GM12878 (cell line): ENCODE results near the gene NKAIN4. TPM values are rescaled to one million over a fixed set of nuclear protein-coding genes. Genes with fewer than 3 reads are reported as not detected.
A peak's percentile ranks its signal among the peaks of the same experiment; 100 is the strongest.

Experiments
- ATAC-seq: fragments of 200-7000 bp; cut with Tn5 transposase; 3 replicates; pipeline ENCODE4 v1.9.1; 2020; ENCODE audit warnings: mild to moderate bottlenecking, moderate library complexity
- BruUV-seq: library from RNA; stranded (reverse); fragments of 400-500 nt; replicated peaks from 2 replicates; lab custom pipeline; 2021; lab: Mats Ljungman, UMichigan
- CTCF ChIA-PET: fragments of 300-600 bp; sonication (Branson Sonifier 250); formaldehyde crosslinking; extraction: SDS; loops from one replicate; lab custom pipeline; 2021; ENCODE audit warnings: inconsistent platforms; lab: Yijun Ruan, JAX
- POLR2A ChIA-PET: fragments of 350-600 bp; formaldehyde crosslinking; extraction: SDS; loops from one replicate; lab custom pipeline; 2021; ENCODE audit warnings: inconsistent platforms; lab: Charles Lee
- RAD21 ChIA-PET: fragments of 300-600 bp; sonication (Branson Sonifier 250); formaldehyde crosslinking; loops from one replicate; lab custom pipeline; 2023; ENCODE audit warnings: antibody characterized with exemption; ENCODE audit not compliant: unreplicated experiment; lab: Charles Lee
- SMC1A ChIA-PET: fragments of 300-600 bp; sonication (Branson Sonifier 250); formaldehyde crosslinking; loops from one replicate; lab custom pipeline; 2023; ENCODE audit not compliant: unreplicated experiment, uncharacterized antibody; lab: Charles Lee
- DNase-seq: peaks from one replicate; pipeline ENCODE4 v3.0.0-alpha.2; 2011; ENCODE audit warnings: low read depth, low spot score
- FAIRE-seq: peaks from 3 replicates; lab custom pipeline; 2011; peaks lifted over from hg19 to GRCh38; lab: Jason Lieb, UNC
- H2AFZ ChIP-seq: 2 replicates; pipeline ENCODE4 v1.6.0; 2011; ENCODE audit warnings: low read depth, low read length, control low read depth; ENCODE audit not compliant: control insufficient read depth
- H3K27ac ChIP-seq: 2 replicates; pipeline ENCODE4 v1.5.1; 2011; ENCODE audit warnings: control low read depth; ENCODE audit not compliant: control insufficient read depth, insufficient read depth
- H3K27me3 ChIP-seq, 2 experiments: replicated peaks in 1 of 2; 2 replicates each; pipeline versions ENCODE4 v1.6.0 to v1.6.1; 2011; ENCODE audit warnings: low read length in 1 of 2; ENCODE audit not compliant: control insufficient read depth in 2 of 2, insufficient read depth in 2 of 2
- H3K36me3 ChIP-seq, 2 experiments: 2 replicates each; pipeline ENCODE4 v1.5.1; 2011; ENCODE audit warnings: low read length in 1 of 2; ENCODE audit not compliant: control insufficient read depth in 2 of 2, insufficient read depth in 2 of 2
- H3K4me1 ChIP-seq: 2 replicates; pipeline ENCODE4 v1.6.1; 2011; ENCODE audit warnings: mild to moderate bottlenecking, low read length, moderate library complexity, mixed read lengths; ENCODE audit not compliant: control insufficient read depth, insufficient read depth
- H3K4me2 ChIP-seq: 2 replicates; pipeline ENCODE4 v1.6.0; 2011; ENCODE audit warnings: control low read depth; ENCODE audit not compliant: control insufficient read depth, insufficient read depth
- H3K4me3 ChIP-seq: fragments of 200-600 bp; sonication (generic); 2 replicates; pipeline ENCODE4 v1.5.1; 2016
- H3K79me2 ChIP-seq: 2 replicates; pipeline ENCODE4 v1.6.0; 2011; ENCODE audit warnings: low read length; ENCODE audit not compliant: control insufficient read depth, insufficient read depth
- H3K9ac ChIP-seq: 2 replicates; pipeline ENCODE4 v1.8.0; 2011; ENCODE audit warnings: low read length, control low read depth, mixed read lengths; ENCODE audit not compliant: control insufficient read depth, insufficient read depth
- H3K9me3 ChIP-seq: replicated peaks from 3 replicates; pipeline ENCODE4 v1.5.1; 2011; ENCODE audit warnings: mild to moderate bottlenecking, low read length; ENCODE audit not compliant: control insufficient read depth, insufficient read depth
- H4K20me1 ChIP-seq: 2 replicates; pipeline ENCODE4 v1.6.0; 2011; ENCODE audit not compliant: control insufficient read depth, insufficient read depth
- CHD2 ChIP-seq: IDR thresholded peaks from 2 replicates; pipeline ENCODE4 v1.6.1; 2011; ENCODE audit warnings: low read depth, low read length, improper control_type of control experiment, borderline replicate concordance
- DPF2 ChIP-seq: fragments of 450-650 bp; IDR thresholded peaks from 2 replicates; pipeline ENCODE4 v1.6.1; 2017; ENCODE audit warnings: mild to moderate bottlenecking
- ETV6 ChIP-seq, 2 experiments: fragments of 450-650 bp in 1 of 2; IDR thresholded peaks in 1 of 2; conservative IDR thresholded peaks in 1 of 2; 2 replicates each; pipeline ENCODE4 v1.6.1; 2014; ENCODE audit warnings: antibody characterized with exemption in 1 of 2, borderline replicate concordance in 1 of 2, low read depth in 1 of 2, mild to moderate bottlenecking in 1 of 2, moderate library complexity in 1 of 2
- EZH2 ChIP-seq: IDR thresholded peaks from 2 replicates; pipeline ENCODE4 v1.6.1; 2012; ENCODE audit warnings: low read depth, mild to moderate bottlenecking, control low read depth, inconsistent platforms, low read length, borderline replicate concordance; ENCODE audit not compliant: control insufficient read depth
- IRF4 ChIP-seq: IDR thresholded peaks from 2 replicates; pipeline ENCODE4 v1.6.1; 2011; ENCODE audit warnings: low read depth, low read length
- PML ChIP-seq: IDR thresholded peaks from 2 replicates; pipeline ENCODE4 v1.6.1; 2012; ENCODE audit warnings: low read length, inconsistent platforms
- POLR2A ChIP-seq: IDR thresholded peaks from 2 replicates; pipeline ENCODE4 v1.6.1; 2011; ENCODE audit warnings: low read depth, mild to moderate bottlenecking, low read length
- POU2F2 ChIP-seq: IDR thresholded peaks from 3 replicates; pipeline ENCODE4 v1.6.1; 2011; ENCODE audit warnings: low read depth, mild to moderate bottlenecking, low read length, borderline replicate concordance
- RAD21 ChIP-seq: IDR thresholded peaks from 2 replicates; pipeline ENCODE4 v1.6.1; 2011; ENCODE audit warnings: mild to moderate bottlenecking, low read depth, low read length, moderate library complexity; ENCODE audit not compliant: insufficient read depth
- TCF7 ChIP-seq: IDR thresholded peaks from 2 replicates; pipeline ENCODE4 v1.6.1; 2014; ENCODE audit warnings: antibody characterized with exemption, borderline replicate concordance
- ZNF207 ChIP-seq: fragments of 450-650 bp; IDR thresholded peaks from 2 replicates; pipeline ENCODE4 v1.6.1; 2014; ENCODE audit warnings: antibody characterized with exemption, mild to moderate bottlenecking, borderline replicate concordance
- ZNF217 ChIP-seq: fragments of 450-650 bp; IDR thresholded peaks from 2 replicates; pipeline ENCODE4 v1.6.1; 2017; ENCODE audit warnings: antibody characterized with exemption, mild to moderate bottlenecking
- WGBS: methylation state at CpG from one replicate; pipeline ENCODE4 v1.1.6; 2016; ENCODE audit warnings: low lambda C conversion rate; ENCODE audit not compliant: insufficient replicate concordance, insufficient coverage; ENCODE audit errors: missing lambda C conversion rate; 5-methylcytosine and 5-hydroxymethylcytosine counted together
- in situ Hi-C: fragments of 300-500 bp; cut with MboI; formaldehyde crosslinking; loops from 9 replicates; pipeline ENCODE4 v1.14.3; 2018; ENCODE audit warnings: mixed read lengths
- intact Hi-C: fragments of 100-400 bp; cut with micrococcal nuclease; formaldehyde crosslinking; loops from one replicate; pipeline ENCODE4 v1.14.2; 2022; ENCODE audit not compliant: unreplicated experiment
- polyA plus RNA-seq, 11 experiments: library from polyadenylated mRNA; depleted of rRNA in 4 of 11; unstranded in 6 of 11; stranded (reverse) in 5 of 11; fragments of >200 nt; fragmentation: Nextera tagmentation in 4 of 11; fragmentation: Illumina TruSeq in 1 of 11; extraction: Ambion mirVana in 4 of 11; extraction: Trizol in 1 of 11; gene quantifications; 1 replicate in 1 of 11; 2 replicates in 10 of 11; pipeline versions ENCODE4 v1.2.1 to v1.2.3, GENCODE V29; 2011 to 2016; ENCODE audit warnings: inconsistent platforms in 2 of 11, missing spikeins in 2 of 11, low read depth in 1 of 11
- total RNA-seq, 4 experiments: library from RNA; depleted of rRNA in 3 of 4; stranded (reverse); fragments of >200 nt in 3 of 4; fragmentation: Illumina TruSeq in 1 of 4; extraction: Trizol in 1 of 4; gene quantifications; 2 replicates each; pipeline versions ENCODE4 v1.2.1 to v1.2.3, GENCODE V29; 2013 to 2021
- TF ChIP-seq, protein P1 (sequence below): fragments of 450-650 bp; IDR thresholded peaks from 2 replicates; pipeline ENCODE4 v1.6.1; 2017; ENCODE audit warnings: mild to moderate bottlenecking, moderate library complexity
- TF ChIP-seq, protein P2 (sequence below): fragments of 450-650 bp; IDR thresholded peaks from 2 replicates; pipeline ENCODE4 v1.6.1; 2017; ENCODE audit warnings: antibody characterized with exemption, mild to moderate bottlenecking, moderate library complexity
- TF ChIP-seq, protein P3 (sequence below): IDR thresholded peaks from 2 replicates; pipeline ENCODE4 v1.6.1; 2012; ENCODE audit warnings: low read length, inconsistent platforms

The NKAIN4 gene
- total and polyA plus RNA-seq, 10 of the 15 experiments (the other 5 are each of a cell fraction or from before 2014, with no cell fraction given) = 0.11 TPM; not detected in 9

DNA sequence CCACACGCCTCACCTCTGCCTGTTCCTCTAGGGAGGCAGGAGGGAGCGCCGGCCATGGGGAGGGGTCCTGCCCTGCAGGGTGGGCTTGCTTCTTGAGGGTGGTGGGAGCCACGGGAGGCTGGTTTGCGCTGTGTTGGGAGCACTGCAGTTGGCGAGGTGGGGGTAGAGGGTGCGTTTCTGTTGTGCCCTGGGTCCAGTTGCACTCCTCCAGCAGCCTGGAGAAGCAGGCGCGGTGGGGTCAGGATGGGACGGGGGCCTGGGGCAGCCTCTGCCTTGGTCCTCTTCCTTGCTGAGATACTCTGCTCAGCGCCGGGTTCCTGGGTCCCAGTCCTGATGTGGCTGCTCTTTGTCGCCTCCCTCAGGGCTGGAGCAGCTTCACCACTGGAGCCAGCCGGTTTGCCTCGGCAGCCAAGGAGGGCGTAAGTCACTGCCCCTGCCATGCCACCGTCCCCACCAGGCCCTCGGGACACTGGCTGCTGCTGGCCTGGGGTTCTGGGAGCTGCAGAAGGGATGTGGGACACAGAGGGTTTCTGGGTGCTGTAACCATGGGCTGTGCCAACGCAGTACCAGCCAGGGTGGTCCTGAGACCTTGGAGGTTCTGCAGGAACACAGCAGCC, 26.8 kb upstream of the NKAIN4 start (continued):
- TF ChIP-seq, protein P1, sequence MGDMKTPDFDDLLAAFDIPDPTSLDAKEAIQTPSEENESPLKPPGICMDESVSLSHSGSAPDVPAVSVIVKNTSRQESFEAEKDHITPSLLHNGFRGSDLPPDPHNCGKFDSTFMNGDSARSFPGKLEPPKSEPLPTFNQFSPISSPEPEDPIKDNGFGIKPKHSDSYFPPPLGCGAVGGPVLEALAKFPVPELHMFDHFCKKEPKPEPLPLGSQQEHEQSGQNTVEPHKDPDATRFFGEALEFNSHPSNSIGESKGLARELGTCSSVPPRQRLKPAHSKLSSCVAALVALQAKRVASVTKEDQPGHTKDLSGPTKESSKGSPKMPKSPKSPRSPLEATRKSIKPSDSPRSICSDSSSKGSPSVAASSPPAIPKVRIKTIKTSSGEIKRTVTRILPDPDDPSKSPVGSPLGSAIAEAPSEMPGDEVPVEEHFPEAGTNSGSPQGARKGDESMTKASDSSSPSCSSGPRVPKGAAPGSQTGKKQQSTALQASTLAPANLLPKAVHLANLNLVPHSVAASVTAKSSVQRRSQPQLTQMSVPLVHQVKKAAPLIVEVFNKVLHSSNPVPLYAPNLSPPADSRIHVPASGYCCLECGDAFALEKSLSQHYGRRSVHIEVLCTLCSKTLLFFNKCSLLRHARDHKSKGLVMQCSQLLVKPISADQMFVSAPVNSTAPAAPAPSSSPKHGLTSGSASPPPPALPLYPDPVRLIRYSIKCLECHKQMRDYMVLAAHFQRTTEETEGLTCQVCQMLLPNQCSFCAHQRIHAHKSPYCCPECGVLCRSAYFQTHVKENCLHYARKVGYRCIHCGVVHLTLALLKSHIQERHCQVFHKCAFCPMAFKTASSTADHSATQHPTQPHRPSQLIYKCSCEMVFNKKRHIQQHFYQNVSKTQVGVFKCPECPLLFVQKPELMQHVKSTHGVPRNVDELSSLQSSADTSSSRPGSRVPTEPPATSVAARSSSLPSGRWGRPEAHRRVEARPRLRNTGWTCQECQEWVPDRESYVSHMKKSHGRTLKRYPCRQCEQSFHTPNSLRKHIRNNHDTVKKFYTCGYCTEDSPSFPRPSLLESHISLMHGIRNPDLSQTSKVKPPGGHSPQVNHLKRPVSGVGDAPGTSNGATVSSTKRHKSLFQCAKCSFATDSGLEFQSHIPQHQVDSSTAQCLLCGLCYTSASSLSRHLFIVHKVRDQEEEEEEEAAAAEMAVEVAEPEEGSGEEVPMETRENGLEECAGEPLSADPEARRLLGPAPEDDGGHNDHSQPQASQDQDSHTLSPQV = no peak
- TF ChIP-seq POLR2A (peak; percentile 51; the same call in 1 of the 2 replicates), ZNF217 (no peak), POU2F2 (no peak), IRF4 (no peak)

- ChIA-PET CTCF (interaction anchor here (1.4 to 1.8 kb wide), 2 partner anchors 10 to 57 kb away, joined by 5 to 10 read pairs; no protein-coding TSS in a partner anchor), RAD21 (no interaction called here), POLR2A (no interaction called here), SMC1A (no interaction called here)
- H3K9me3 ChIP-seq = no peaks in the 10 kb centered on the region
- FAIRE-seq (no peak), ATAC-seq (no peak), DNase-seq (no peak)
- no peaks in the 10 kb centered on the region for H4K20me1 ChIP-seq
- intact Hi-C loops (no loop called here), in situ Hi-C loops (no loop called here)
- H3K4me3 ChIP-seq = no peak overlapping the region
- H3K4me1 ChIP-seq = no peaks in the 10 kb centered on the region
- no peaks in the 10 kb centered on the region for H3K27me3 ChIP-seq
- H3K4me2 ChIP-seq = no peak overlapping the region
- H3K27ac ChIP-seq = no peak overlapping the region
- H3K36me3 ChIP-seq = peaks cover 16 to 17% of the 10 kb centered on the region in 2 experiments
- no peak overlapping the region for H3K9ac ChIP-seq
- 97% methylated on average over 6 of the region's 6 CpGs for WGBS
- H2AFZ ChIP-seq = no peak overlapping the region
- BruUV-seq = no TSS peak
- peaks cover 2% of the 10 kb centered on the region; the same call in 1 of the 2 replicates for H3K79me2 ChIP-seq
- TF ChIP-seq CHD2 = no peak
- no peak for TF ChIP-seq EZH2
- no peak for TF ChIP-seq ETV6 (conservative IDR thresholded peaks at IDR 0.05 in 1 of 2, IDR thresholded peaks at IDR 0.05 in 1 of 2; ENCODE audit: borderline replicate concordance in 1 of 2, low read depth in 1 of 2)
- no peak for TF ChIP-seq RAD21
- TF ChIP-seq DPF2 = no peak
- no peak for TF ChIP-seq ZNF207
- no peak for TF ChIP-seq PML
- TF ChIP-seq, protein P2, sequence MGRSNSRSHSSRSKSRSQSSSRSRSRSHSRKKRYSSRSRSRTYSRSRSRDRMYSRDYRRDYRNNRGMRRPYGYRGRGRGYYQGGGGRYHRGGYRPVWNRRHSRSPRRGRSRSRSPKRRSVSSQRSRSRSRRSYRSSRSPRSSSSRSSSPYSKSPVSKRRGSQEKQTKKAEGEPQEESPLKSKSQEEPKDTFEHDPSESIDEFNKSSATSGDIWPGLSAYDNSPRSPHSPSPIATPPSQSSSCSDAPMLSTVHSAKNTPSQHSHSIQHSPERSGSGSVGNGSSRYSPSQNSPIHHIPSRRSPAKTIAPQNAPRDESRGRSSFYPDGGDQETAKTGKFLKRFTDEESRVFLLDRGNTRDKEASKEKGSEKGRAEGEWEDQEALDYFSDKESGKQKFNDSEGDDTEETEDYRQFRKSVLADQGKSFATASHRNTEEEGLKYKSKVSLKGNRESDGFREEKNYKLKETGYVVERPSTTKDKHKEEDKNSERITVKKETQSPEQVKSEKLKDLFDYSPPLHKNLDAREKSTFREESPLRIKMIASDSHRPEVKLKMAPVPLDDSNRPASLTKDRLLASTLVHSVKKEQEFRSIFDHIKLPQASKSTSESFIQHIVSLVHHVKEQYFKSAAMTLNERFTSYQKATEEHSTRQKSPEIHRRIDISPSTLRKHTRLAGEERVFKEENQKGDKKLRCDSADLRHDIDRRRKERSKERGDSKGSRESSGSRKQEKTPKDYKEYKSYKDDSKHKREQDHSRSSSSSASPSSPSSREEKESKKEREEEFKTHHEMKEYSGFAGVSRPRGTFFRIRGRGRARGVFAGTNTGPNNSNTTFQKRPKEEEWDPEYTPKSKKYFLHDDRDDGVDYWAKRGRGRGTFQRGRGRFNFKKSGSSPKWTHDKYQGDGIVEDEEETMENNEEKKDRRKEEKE = no peak
- no peak for TF ChIP-seq TCF7
- TF ChIP-seq, protein P3, sequence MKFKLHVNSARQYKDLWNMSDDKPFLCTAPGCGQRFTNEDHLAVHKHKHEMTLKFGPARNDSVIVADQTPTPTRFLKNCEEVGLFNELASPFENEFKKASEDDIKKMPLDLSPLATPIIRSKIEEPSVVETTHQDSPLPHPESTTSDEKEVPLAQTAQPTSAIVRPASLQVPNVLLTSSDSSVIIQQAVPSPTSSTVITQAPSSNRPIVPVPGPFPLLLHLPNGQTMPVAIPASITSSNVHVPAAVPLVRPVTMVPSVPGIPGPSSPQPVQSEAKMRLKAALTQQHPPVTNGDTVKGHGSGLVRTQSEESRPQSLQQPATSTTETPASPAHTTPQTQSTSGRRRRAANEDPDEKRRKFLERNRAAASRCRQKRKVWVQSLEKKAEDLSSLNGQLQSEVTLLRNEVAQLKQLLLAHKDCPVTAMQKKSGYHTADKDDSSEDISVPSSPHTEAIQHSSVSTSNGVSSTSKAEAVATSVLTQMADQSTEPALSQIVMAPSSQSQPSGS = no peak
Measured at GRCh38 chr20:63280371-63280770, 26.1 kb upstream of the NKAIN4 start.
